GM21723 (cell line): ENCODE results near the gene PTPRS.
"Not testable (repeated sequence)": the region's sequence is repeated elsewhere in the genome, so short reads cannot be mapped to it uniquely, and the experiment has no call there.

ENCODE experiments used
- ATAC-seq: cut with Tn5 transposase; IDR thresholded peaks from one replicate; pipeline ENCODE4 v1.9.1; 2021; ENCODE audit warnings: mild to moderate bottlenecking, moderate library complexity; ENCODE audit not compliant: unreplicated experiment

PTPRS gene

DNA sequence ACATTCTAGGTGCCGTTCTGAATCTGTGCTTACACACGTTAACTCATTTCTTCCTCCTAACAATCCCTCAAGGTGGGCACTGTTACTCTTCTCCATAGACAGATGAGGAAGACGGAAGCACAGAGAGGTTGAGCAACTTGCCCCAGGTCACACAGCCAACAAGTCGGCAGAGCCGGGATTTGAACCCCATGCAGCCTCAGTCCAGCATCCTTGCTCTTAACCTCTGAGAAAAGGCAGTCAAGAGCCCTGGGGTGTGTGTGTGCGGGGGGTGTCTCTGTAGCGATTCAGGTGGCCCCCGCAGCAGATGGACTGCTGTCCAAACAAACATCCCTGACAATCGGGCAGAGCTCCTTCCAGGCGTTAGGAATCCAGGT lies 6.3 kb downstream of the PTPRS start:
- no peak for ATAC-seq

- no peak for ATAC-seq
Measured at GRCh38 chr19:5333581-5334365, 6.8 kb downstream of the PTPRS start.

DNA sequence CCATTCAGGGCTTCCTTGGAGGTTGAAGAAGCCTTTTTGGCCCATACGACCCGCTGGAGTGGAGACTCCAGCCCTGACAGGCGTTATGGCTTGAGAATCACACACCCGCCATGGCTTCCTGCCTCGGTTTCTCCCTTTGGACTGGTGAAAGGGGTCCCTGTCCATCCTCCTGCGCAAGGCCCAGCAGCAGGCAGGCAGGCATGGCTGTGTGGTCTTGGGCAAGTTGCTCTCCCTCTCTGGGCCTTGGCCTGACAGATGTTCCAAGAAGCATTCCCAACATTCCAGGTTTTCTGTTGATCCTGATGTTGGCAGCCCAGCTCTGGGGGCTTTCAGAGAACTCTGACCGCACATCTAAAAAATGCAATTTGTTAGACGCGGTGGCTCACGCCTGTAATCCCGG lies 8.1 kb downstream of the PTPRS start:
- ATAC-seq, result no peak

DNA sequence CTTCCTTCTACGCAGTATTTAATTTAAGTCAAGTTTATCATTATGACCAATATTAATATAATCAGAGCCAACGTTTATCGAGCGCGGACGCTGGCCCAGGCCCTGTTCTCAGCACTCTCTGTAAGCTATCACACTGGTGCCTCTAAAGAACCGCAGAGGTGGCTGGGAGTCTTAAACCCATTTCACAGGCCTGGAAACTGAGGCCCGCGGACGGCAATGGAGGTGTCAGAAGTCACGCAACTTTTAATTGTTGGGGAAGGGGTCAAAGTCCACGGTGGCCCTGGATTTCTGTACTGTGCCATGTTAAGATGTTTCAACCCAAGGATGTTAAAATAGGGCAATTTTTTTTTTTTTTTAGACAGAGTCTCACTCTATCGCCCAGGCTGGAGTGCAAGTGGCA lies 8.8 kb downstream of the PTPRS start:
- no peak for ATAC-seq

- ATAC-seq, result no peak
Measured at GRCh38 chr19:5330307-5330720, 10.3 kb downstream of the PTPRS start.

GRCh38 chr19:5329141-5329540 lies 11.5 kb downstream of the PTPRS start:
- no peak for ATAC-seq

- not testable (repeated sequence) for ATAC-seq
Measured at GRCh38 chr19:5328407-5328806, 12.2 kb downstream of the PTPRS start.

- no peak for ATAC-seq
Measured at GRCh38 chr19:5326986-5327623, 13.5 kb downstream of the PTPRS start.

DNA sequence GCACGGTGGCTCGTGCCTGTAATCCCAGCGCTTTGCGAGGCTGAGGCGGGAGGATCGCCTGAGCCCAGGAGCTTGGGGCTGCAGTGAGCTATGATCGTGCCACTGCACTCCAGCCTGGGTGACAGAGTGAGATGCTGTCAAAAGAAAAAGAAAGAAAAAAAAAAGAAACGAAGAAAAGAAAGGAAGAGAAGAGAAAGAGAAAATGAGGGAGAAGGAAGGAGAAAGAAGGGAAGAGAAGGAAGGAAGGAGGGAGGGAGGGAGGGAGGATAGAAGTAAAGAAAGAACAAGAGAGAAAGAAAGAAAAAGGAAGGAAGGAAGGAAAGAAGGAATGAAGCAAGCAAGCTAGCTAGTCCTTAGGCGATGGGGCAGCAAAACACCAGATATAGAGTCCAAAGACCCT lies 14.1 kb downstream of the PTPRS start:
- no peak for ATAC-seq

DNA sequence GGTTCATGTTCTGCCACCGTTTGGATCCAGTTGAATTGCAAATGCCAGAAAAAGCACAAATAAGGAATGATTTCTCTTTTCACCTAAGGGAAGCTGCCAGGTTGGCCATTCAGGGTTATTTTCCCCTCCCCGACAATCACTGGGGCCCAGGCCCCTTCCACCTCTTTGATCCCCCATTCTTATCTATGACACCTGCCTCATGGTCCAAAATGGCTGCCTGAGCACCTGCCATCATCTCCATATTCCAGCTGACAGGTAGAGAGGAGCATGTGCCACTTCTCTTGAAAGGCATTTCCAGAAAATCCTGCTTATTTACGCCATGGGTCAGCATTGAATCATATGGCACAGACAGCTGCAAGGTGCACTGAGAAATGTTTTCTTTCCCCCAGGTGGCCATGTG lies 15.7 kb downstream of the PTPRS start:
- ATAC-seq, result no peak

GRCh38 chr19:5323475-5323811 lies 17.2 kb downstream of the PTPRS start:
- ATAC-seq, result no peak

DNA sequence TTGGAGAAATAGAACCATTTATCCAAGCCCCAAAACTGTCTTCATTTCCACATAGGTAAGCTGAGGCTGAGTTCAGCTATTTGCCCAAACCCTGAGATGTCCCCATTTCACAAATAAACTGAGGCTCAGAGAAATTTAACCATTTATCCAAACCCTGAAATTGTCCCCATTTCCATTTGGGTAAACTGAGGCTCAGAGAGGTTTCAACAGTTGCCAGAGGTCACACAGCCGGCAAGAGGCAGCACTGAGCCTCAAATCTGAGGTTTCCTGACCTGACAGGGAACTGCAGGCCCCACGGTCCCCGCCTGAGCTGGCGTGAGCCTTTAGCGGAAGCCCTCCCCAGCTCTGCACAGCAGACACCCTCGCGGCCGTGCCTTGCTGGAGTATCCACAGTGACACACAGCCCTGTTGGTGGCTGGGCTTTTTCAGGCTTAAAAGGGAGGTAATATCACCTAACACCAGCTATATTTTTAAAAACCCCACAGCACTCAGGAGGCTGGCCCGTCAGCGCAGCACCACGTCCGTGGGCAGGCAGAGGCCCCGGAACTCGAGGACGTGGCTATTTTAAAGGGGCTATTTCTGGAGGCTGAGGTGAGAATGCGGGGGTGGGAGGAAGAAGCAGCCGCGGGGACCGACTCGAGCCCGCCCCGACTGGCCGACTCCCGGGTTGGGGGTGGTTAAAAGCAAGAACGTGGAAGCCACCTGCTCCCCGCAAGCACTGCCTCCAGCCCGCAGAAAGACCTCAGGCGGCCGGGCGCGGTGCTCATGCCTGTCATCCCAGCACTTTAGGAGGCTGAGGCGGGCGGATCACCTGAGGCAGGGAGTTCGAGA lies 18.5 kb downstream of the PTPRS start:
- ATAC-seq, result peak; percentile 71

DNA sequence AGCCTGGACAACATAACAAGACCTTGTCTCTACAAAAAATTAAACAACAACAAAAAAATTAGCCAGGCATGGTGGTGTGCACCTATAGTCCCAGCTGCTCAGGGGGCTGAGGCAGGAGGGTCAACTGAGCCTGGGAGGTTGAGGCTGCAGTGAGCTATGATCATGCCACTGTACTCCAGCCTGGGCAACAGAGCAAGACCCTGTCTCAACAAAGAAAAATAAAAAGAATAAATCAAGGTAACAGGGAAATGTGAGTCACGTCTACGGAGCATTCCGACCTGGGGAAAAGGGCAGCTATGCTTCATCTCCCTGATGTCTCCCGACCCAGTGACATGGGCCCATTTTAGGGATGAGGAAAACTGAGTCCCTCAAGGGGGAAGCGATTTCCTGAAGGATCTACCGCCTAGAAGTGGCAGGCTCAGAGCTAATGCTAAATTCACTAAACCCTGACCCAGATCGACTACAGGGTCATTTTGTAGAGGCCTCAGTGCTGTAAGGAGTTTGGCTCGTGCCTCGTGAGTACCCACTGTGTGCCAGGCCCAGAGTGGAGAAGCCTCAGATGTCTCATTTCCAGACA lies 19.5 kb downstream of the PTPRS start:
- no peak for ATAC-seq

- ATAC-seq, result no peak
Measured at GRCh38 chr19:5319516-5319915, 21.1 kb downstream of the PTPRS start.

DNA sequence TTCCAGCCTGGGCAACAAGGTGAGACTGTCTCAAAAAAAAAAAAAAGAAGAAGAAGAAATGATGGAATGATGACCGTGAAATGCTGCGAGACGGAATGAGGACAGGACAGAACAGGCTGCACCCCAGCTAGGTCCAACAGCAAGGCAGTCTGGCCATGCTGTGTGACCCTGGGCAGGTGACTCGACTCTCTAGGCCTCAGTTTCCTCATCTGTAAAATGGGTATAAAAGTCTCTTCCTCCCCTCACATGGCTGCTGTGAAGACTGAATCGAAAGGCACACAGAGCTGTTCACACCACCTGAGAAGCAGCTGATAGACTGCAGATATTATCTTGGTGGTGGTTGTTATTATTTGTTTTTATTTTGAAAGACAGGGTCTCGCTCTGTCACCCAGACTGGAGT lies 22.3 kb downstream of the PTPRS start:
- no peak for ATAC-seq

- ATAC-seq, result no peak
Measured at GRCh38 chr19:5317321-5317720, 23.3 kb downstream of the PTPRS start.

DNA sequence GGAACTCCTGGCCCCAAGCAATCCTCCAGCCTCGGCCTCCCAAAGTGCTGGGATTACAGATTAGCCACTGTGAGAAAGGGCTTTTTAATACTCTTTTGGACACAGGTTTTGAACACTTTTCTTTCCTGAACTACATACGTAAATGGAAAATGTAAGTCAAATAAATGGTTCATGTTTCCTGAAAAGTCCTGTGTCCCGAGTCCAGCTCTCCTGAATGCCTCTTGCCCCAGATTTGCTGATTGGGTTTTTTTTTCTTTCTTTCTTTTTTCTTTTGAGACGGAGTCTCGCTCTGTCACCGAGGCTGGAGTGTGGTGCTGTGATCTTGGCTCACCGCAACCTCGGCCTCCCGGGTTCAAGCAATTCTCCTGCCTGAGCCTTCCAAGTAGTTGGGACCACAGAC lies 24.5 kb downstream of the PTPRS start:
- no peak for ATAC-seq

GRCh38 chr19:5314907-5315298 lies 25.7 kb downstream of the PTPRS start:
- no peak for ATAC-seq

DNA sequence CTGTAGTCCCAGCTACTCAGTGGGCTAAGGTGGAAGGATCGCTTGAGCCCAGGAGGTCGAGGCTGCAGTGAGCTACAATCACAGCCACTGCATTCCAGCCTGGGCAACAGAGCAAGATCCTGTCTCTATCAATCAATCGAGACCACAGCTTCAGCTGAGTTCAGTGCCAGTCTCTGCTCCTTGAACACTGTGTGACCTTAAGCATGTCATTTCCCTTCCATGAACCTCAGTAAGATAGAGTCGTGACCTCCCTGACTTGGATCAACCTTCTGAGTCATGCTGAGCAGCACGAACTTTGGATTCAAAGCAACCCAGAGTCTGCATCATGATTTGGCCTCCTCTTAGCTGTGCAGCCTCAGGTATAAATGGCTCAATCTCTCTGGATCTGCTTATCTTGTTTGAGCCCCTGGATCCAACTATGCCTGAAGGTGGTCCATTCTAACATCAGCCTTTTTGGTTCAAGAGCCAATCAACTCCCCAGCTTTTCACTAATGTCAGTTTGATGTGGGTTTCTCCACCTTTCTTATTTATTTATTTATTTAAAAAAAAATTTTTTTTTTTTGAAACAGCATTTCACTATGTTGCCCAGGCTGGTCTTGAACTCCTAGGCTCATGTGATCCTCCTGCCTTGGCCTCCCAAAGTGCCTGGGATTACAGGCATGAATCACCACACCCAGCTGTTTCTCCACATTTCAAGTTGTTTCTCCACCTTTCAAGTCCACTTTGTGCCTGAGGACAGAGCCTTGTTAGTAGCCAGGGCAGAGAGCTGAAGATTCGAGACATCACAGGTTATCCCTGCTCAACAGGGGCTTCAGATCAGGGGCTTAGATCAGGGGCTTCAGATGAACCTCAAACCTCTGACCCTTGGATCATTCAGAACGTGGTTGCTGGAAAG lies 26.4 kb downstream of the PTPRS start:
- no peak for ATAC-seq

DNA sequence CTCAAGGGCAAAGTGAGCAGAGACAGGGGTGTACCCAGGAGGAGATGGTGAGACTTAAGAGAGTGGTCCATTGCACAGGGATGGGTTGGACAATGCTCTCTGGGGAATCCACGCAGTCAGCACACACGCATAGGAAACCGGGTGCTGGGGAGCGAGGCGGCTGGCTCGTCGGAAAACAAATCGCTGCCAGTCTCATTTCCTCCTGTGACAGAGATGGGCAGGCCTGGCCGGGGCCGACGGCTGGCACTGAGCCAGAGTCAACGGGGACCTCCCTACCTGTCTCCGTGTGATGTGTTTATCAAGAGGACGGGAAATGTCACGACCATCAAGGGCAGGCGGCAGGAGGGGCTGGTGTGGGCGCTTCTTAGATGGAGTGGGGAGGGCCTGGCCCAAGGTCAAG lies 27.3 kb downstream of the PTPRS start:
- ATAC-seq, result no peak

- no peak for ATAC-seq
Measured at GRCh38 chr19:5312058-5312457, 28.6 kb downstream of the PTPRS start.
